Activated T-helper 17 cell treated with anti-CD3 and anti-CD28 coated beads, Interleukin-2, amount 50 U/mL, for 72 hours (primary cell): ENCODE data around the gene CCDC116. TPM values are rescaled to one million over a fixed set of nuclear protein-coding genes. Genes with fewer than 3 reads are reported as not detected.

Experiments used
- ATAC-seq: fragments of 150-1000 bp; cut with Tn5 transposase; replicated peaks from 2 replicates; pipeline ENCODE4 v1.10.0; 2021; ENCODE audit warnings: mild to moderate bottlenecking, moderate library complexity
- H3K27ac Mint-ChIP-seq: one replicate; pipeline ENCODE4 v1.8.0; 2022; ENCODE audit warnings: mixed read lengths
- H3K27me3 Mint-ChIP-seq: one replicate; pipeline ENCODE4 v1.8.0; 2022; ENCODE audit warnings: mixed read lengths
- H3K36me3 Mint-ChIP-seq: one replicate; pipeline ENCODE4 v1.8.0; 2022; ENCODE audit warnings: low read depth, mild to moderate bottlenecking, mixed read lengths
- H3K4me1 Mint-ChIP-seq: one replicate; pipeline ENCODE4 v1.8.0; 2022; ENCODE audit warnings: mixed read lengths
- H3K4me3 Mint-ChIP-seq: one replicate; pipeline ENCODE4 v1.8.0; 2022; ENCODE audit warnings: mild to moderate bottlenecking, mixed read lengths
- H3K9me3 Mint-ChIP-seq: one replicate; pipeline ENCODE4 v1.8.0; 2022; ENCODE audit warnings: mixed read lengths
- total RNA-seq, 2 donors: library from RNA; stranded (reverse); gene quantifications; one replicate each; pipeline ENCODE4 v1.2.3, GENCODE V29; 2022

CCDC116 gene
- total RNA-seq, 2 donors from 2014 or later = 0.29 to 0.37 TPM

GRCh38 chr22:21622011-21622918 is 10.3 kb upstream of the CCDC116 start:
- Mint-ChIP-seq H3K4me3 (no peak overlapping the region), H3K27me3 (no peaks in the 10 kb centered on the region), H3K4me1 (peaks cover 10% of the 10 kb centered on the region), H3K36me3 (peaks cover 67% of the 10 kb centered on the region), H3K27ac (peak overlapping the region; percentile 82), H3K9me3 (no peaks in the 10 kb centered on the region)
- no peak for ATAC-seq

- Mint-ChIP-seq H3K36me3 (peaks cover 69% of the 10 kb centered on the region), H3K27ac (peak overlapping the region; percentile 82), H3K9me3 (no peaks in the 10 kb centered on the region), H3K27me3 (no peaks in the 10 kb centered on the region), H3K4me1 (peaks cover 14% of the 10 kb centered on the region), H3K4me3 (no peak overlapping the region)
- ATAC-seq = no peak
Measured at GRCh38 chr22:21622919-21623647, 9.5 kb upstream of the CCDC116 start.

- no peak for ATAC-seq
- Mint-ChIP-seq H3K4me3 (no peak overlapping the region), H3K27me3 (no peaks in the 10 kb centered on the region), H3K9me3 (no peaks in the 10 kb centered on the region), H3K36me3 (peaks cover 74% of the 10 kb centered on the region), H3K27ac (no peak overlapping the region), H3K4me1 (peaks cover 18% of the 10 kb centered on the region)
Measured at GRCh38 chr22:21623648-21623970, 9.0 kb upstream of the CCDC116 start.

GRCh38 chr22:21624120-21624879 is 8.3 kb upstream of the CCDC116 start:
- Mint-ChIP-seq H3K4me3 (no peak overlapping the region), H3K4me1 (peaks cover 18% of the 10 kb centered on the region), H3K9me3 (no peaks in the 10 kb centered on the region), H3K27me3 (no peaks in the 10 kb centered on the region), H3K36me3 (peaks cover 78% of the 10 kb centered on the region), H3K27ac (peak overlapping the region; percentile 64)
- no peak for ATAC-seq

- Mint-ChIP-seq H3K4me3 (no peak overlapping the region), H3K36me3 (peaks cover 75% of the 10 kb centered on the region), H3K4me1 (peaks cover 18% of the 10 kb centered on the region), H3K9me3 (no peaks in the 10 kb centered on the region), H3K27me3 (no peaks in the 10 kb centered on the region), H3K27ac (peak overlapping the region; percentile 64)
- no peak for ATAC-seq
Measured at GRCh38 chr22:21624880-21625791, 7.4 kb upstream of the CCDC116 start.

- no peaks in the 10 kb centered on the region for H3K27me3 Mint-ChIP-seq
- H3K36me3 Mint-ChIP-seq = peaks cover 67% of the 10 kb centered on the region
- no peaks in the 10 kb centered on the region for H3K9me3 Mint-ChIP-seq
- no peak for ATAC-seq
- peak overlapping the region; percentile 87 for H3K4me3 Mint-ChIP-seq
- peaks cover 18% of the 10 kb centered on the region for H3K4me1 Mint-ChIP-seq
- H3K27ac Mint-ChIP-seq = peak overlapping the region; percentile 76
Measured at GRCh38 chr22:21626073-21626734, 6.4 kb upstream of the CCDC116 start.

- no peak for ATAC-seq
- Mint-ChIP-seq H3K4me1 (peaks cover 18% of the 10 kb centered on the region), H3K27me3 (no peaks in the 10 kb centered on the region), H3K36me3 (peaks cover 60% of the 10 kb centered on the region), H3K9me3 (no peaks in the 10 kb centered on the region), H3K4me3 (peak overlapping the region; percentile 87), H3K27ac (peak overlapping the region; percentile 76)
Measured at GRCh38 chr22:21626735-21627469, 5.7 kb upstream of the CCDC116 start.

- Mint-ChIP-seq H3K9me3 (no peaks in the 10 kb centered on the region), H3K4me1 (peaks cover 23% of the 10 kb centered on the region), H3K4me3 (peak overlapping the region; percentile 87), H3K27ac (peak overlapping the region; percentile 88), H3K27me3 (no peaks in the 10 kb centered on the region), H3K36me3 (peaks cover 43% of the 10 kb centered on the region)
- ATAC-seq = peak; percentile 0
Measured at GRCh38 chr22:21628386-21629254, 3.9 kb upstream of the CCDC116 start.

- Mint-ChIP-seq H3K36me3 (peaks cover 37% of the 10 kb centered on the region), H3K9me3 (no peaks in the 10 kb centered on the region), H3K27me3 (no peaks in the 10 kb centered on the region), H3K4me1 (peaks cover 23% of the 10 kb centered on the region), H3K27ac (peak within 1 kb of the TSS; percentile 88), H3K4me3 (peak within 1 kb of the TSS; percentile 87)
- ATAC-seq = peak; percentile 89
Measured at GRCh38 chr22:21629255-21630149, 3.1 kb upstream of the CCDC116 start, which contains the start of gene YDJC. Gene YDJC (minus strand): TSS chr22:21630022. CDS start chr22:21630014, 8 bp downstream.

- H3K36me3 Mint-ChIP-seq = peaks cover 31% of the 10 kb centered on the region
- H3K9me3 Mint-ChIP-seq = no peaks in the 10 kb centered on the region
- no peak for ATAC-seq
- peak overlapping the region; percentile 87 for H3K4me3 Mint-ChIP-seq
- H3K27ac Mint-ChIP-seq = no peak overlapping the region
- no peaks in the 10 kb centered on the region for H3K27me3 Mint-ChIP-seq
- peaks cover 23% of the 10 kb centered on the region for H3K4me1 Mint-ChIP-seq
Measured at GRCh38 chr22:21631025-21631424, 1.5 kb upstream of the CCDC116 start.

- Mint-ChIP-seq H3K27ac (no peak overlapping the region), H3K4me3 (peak overlapping the region; percentile 39), H3K36me3 (peaks cover 12% of the 10 kb centered on the region), H3K9me3 (no peaks in the 10 kb centered on the region), H3K27me3 (no peaks in the 10 kb centered on the region), H3K4me1 (peaks cover 10% of the 10 kb centered on the region)
- ATAC-seq = no peak
Measured at GRCh38 chr22:21632931-21633330, 371 bp downstream of the CCDC116 start.
